ENCODE measurements around the gene DAPK1.
"Not testable (repeated sequence)": the region's sequence is repeated elsewhere in the genome, so short reads cannot be mapped to it uniquely, and the experiment has no call there.

The DAPK1 gene

DNA sequence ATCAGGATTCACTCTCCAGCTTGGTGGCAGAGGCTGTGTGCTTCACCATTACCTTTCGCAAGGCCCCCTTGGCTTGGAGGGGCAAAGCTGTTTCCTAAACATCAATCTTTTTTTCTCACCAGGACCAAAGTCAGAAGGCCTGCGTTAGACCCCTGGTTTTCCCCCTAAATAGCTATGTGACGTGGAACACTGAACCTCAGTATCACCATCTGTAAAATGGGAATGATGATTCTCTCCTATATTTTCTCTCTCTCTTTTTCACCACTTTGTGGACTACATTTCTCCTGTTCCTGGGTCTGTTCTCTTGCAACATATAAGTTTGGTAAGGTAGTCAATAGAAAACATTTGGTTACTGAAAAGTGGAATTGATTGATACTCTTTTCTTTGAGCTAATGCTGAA is 50.5 kb downstream of the DAPK1 start:
- DNase-seq = no peak

DNA sequence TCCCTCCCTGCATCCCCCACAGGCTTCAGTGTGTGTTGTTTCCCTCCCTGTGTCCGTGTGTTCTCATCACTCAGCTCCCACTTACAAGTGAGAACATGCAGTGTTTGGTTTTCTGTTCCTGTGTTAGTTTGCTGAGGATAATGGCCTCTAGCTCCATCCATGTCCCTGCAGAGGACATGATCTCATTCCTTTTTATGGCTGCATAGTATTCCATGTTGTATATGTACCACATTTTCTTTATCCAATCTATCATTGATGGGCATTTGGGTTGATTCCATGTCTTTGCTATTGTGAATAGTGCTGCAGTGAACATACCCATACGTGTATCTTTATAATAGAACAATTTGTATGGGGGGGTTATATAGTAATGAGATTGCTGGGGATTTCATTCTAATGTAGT is 51.4 kb downstream of the DAPK1 start:
- DNase-seq = not testable (repeated sequence)

DNA sequence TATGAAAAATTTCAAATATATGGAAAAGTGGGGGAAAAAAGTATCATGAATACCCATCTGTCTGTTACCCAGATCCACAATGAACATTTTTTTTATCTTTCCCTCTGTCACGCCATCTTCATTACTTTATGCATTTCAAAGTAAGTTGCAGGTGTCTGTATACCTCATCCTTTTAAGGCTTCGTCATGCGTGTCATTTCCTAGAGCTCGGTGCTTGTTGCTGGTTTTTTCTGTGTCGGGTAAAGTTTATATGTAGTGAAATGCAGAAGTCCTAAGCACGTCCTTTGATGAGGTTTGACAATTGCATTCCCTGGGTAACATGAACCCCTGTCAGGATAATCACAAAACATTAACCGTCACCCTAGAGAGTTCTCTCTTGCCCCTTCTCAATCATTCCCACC is 52.1 kb downstream of the DAPK1 start:
- DNase-seq = no peak

DNA sequence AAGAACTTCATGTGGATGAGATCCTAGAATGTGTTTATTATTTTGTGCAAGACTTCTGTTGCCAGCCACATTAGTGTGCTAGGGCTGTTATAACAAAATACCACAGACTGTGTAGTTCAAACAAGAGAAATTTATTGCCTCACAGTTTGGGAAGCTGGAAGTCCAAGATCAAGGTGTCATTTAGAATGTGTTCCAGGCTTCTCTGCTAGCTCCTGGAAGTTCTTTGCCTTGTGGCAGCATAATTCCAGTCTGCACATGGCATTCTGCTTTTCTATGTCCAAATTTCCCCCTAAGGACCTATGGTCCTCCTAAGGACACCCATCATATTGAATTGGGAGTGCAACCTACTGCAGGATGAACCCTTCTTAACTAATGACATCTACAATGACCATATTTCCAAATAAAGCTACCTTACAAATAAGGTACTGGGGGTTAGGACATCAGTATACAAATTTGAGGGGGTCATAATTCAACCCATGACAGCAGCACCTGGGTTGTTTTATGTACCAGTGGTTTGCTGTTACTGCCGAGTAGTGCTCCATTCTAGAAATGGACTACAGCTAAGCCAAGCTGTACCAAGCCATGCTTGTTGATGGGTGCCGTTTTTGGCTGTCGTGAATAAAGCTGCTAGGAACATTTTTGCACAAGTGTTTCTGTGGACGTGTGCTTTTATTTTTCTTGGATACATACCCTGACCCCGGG is 52.7 kb downstream of the DAPK1 start:
- DNase-seq = no peak

DNA sequence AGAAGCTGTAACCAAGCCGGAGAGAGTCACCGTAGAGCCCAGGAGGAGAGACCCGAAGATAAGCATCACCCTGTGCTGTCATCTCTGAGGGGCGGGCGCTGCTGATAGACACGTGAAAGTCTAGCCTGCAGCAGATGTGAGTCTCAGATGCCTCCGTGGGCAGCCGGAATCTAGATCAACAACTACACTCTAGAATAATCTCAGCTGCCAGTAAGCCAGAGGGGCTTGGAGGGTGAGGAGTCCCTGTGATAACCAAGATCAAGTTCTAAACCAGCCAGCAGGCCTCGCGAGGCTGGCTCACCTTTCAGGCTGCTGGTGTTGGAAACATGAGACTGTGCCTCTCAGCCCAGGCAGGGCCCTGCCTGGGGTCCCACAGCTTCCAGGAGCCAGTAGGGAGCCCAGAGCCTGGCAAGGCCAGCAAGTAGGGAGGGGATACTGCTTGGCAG is 54.1 kb downstream of the DAPK1 start:
- no peak for DNase-seq

DNA sequence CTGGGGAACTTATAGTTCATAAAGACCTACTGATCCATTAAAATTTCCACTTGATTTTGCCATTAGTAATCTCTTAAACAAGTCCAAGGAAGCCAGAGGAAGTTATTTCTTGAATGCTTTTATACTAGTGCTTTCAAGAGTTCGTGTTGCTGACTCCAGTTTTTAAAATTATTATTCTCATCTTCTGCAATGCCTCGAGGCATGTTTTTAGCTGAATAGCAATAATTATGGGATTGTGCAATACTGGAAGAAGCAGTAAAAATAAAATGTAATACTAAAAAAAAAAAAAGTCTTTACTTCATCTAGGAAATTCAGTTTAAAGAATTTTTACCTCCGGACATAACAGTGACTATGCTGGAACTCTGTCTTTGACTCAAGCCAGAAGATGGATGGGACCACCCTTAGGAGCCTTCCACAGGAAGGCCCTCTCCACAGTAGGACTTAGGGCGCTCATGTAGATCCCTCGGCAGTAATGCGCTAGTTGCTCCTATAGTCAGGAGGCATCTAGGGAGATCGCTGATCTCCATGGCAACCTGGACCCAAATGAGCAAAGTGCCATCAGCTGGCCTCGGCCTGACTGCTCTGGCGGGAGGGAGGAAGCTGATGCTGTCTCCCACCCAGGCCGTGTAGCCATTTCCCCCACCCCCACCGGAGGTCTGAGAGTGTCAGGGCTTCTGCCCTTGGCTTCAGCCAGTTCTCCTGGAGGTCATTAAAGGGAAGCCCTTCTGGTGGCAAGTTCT is 56.7 kb downstream of the DAPK1 start:
- DNase-seq = no peak

DNA sequence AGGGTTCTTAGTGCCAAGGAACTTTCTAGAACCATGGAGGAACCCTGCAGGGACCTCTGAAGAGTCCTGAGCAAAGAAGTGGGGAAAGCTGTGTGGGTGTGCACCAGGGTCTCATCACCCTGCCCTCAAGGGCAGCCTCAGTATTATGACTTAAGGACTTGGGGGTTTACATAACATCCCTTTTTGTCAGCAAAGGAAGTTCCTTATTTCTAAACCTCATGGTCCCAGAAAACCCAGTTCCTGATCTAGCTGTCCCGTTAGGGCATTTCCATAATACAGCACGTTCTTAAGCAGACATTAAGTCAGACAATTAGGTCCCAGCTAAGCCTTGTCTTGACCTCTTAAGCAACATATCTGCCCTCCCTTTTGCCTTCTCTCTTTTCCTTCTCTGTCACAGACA is 57.3 kb downstream of the DAPK1 start:
- no peak for DNase-seq

DNA sequence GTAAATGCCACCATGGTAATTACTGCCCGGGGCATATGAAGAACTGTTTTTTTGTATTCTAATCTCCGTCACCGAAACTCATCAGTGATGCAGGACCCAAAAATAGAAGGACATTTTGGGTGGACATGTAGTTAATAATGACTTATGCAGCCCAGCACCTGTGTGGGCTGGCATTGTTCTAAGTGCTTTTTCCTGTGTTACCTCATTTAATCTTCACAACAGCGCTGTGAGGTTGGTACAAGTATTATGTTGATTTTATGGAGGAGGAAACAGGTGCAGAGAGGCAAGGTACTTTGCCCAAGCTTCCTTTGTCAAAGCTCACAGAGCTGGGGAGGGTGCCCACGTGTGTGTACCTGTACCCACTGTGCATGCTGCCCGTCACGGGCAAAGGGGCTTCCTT is 58.4 kb downstream of the DAPK1 start:
- DNase-seq = peak; percentile 87

DNA sequence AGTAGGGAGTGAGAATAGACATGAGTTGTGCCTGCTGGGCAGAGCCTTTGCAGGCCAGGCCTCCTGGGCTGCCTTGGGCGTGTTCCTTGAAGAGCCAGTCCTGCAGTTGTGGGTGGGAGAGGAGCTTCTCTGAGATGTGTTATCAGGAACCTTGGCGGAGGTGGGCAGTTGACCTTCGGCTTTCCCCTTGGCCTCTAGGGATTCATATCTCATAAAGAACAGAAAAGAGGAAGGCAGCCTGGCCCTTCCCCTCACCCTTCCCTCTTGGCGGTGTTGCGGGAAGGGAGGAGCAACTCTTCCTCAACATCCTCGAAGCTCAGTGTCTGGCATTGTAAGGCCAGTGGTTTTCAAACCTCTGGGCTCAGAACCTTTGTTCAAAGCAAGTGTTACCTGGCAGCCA is 59.2 kb downstream of the DAPK1 start:
- no peak for DNase-seq

DNA sequence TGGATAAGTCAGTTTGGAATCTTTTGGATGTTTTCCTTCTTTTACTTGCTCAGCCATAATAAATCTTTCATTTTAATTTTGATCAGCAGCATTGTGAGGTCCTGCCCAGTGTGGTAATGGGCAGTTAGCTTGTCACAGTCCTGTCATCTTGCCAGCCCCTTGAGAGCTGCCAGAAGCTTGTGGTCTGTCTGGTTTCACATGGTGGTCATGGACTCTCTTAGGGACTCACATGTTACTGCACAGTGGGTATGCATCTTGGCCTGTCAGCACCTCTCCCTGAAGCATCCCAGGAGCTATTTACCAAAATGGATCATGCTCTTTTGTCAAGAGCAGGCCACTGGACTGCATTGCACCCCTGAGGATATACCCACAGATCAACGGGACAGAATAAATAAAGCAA is 60.3 kb downstream of the DAPK1 start:
- DNase-seq = peak; percentile 65

DNA sequence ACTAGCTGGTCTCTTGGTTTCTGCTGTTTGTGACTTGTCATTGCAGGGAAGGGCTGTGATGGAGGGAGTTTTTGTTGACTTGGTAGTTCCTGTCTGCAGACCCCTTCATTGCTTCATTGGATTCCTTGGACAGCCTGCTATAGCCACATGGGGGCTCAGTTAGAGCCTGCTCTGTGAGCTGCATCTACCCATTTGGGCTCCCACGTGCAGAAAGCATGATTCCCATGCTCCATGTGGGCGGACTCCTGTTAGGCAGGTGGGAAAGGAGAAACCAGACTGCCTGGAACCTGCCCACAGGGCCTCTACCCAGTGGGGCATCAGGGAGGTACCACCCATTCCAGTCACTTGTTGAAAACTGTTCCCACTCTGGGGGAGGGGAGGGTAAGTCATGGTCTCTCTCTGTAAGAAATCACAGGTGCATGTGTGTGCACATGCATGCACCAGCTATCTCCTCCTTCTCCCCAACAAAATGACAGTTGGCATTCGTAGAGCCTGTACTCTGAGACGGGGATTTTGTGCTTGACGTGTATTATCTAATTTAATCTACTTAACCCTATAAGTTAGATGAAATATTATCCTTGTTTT is 61.0 kb downstream of the DAPK1 start:
- no peak for DNase-seq

DNA sequence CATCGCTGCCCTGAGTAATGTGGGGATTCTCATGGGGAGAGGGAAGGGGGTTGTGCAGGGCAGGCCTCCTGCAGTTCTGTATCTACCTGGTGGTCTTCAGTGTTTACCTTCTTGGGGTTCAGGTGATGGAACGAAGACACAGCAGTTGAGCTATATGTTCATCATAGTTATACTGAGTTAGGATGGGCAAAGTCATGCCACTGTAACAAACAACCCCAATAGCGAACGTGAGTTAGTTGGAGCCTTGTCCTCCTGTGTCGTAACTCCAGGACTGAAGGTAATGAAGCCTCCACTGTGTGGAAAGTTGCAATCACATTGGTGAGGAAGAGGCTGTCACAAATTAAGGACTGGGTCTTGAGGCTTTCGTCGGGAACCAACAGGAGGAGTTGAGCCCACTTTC is 64.4 kb downstream of the DAPK1 start:
- no peak for DNase-seq

DNA sequence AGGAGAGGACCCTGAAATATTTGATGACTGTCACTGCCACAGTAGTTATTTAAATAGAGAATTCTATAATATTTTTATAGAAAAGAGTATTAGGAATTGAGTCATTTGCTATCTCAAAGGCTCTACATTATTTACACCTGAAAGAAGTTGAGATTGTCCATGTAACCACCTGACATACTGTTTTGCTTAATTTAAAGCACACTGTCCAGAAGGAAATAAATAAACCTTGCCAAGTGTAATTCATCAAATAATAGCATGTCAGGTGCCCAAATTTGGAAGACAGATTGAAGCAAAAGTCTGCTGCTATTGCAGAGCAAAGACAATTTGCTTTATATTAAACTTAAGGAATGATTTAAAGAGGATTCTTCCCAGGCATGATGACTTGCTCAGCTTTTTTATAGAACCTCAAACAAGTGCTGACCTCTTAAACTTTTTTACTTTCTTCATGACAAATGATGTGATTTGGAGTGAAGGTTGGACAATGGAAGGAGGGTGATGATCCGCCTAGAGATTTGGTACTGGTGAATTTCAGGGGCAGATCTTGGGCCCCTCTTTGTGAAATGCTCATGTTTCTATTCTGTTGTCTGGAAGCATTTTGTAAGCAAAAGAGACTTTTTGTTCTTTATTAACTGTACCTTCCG is 65.0 kb downstream of the DAPK1 start:
- DNase-seq = no peak

DNA sequence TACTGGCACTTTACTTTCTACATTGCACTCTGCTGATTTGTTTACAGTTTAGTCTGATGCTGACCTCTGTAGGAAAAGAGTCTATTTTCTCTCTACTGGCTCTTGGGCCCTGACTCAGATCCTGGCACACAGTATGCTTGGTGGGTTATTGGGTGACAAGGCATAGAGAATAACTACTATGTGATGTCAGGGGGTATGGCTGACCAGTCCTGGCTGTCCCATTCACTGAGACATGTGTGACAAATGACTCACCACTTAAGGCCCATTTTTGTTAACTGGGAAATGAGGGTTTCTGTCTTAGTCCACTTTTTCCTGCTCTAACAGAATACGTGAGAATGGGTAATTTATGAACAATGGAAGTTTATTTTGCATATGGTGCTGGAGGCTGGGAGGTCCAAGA is 66.4 kb downstream of the DAPK1 start:
- DNase-seq = no peak

DNA sequence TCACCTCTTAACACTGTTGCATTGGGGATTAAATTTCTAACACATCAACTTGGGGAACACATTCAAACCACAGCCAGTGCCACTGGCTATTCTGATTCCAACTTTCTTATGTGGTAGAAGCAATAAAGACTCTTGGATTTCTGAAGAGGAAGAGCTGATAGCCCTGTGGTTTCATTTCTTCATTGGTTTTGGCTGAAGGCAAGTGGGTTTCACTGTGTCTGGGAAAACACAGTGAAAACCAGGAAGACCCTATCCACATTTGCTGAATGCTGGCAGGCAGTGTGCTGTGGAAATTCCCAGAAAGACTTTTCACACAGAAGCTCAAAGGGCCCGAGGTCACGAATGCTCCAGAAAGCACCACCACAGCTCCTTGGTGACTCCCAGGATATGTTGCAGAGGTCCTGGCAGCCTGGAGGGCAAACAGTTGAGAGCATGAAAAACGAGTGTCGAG is 67.1 kb downstream of the DAPK1 start:
- DNase-seq = no peak

DNA sequence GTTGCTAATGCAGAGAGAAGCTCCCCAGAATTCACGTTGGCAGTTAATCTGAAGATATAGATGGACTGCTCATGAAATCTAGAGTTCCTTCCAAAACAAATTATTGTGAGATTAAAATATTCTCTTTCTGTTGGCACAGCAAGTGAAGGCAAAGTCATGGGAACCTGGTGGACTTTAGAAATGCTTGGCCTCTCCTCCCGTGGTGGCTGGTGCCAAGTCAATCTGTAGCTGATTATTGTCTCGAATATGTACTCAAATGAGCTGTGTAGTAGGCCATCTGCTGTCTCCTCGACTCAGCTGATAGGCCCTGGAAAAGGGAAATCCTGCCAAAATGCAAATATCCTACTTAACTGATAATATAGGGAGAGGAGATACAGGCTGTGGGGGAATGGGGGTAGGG is 69.3 kb downstream of the DAPK1 start:
- DNase-seq = peak; percentile 75

DNA sequence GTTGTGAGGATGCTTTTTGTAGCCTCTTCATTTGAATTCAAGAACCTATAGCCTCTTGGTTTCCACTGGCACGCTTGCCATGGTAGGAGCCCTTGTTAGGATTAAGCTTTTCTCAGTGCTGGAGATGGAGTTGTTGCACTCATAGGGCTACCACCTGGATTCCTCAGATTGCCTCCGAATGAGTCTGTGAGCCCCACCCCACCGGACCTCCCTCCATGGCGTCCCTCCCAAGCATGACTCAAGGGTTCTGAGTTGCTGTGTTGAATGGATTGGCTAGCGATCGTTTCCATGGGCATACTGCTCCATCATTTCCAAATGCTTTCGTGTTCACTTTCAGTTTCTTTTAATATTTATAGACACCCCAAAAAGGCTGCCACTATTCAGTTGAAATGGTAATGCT is 69.9 kb downstream of the DAPK1 start:
- DNase-seq = no peak

DNA sequence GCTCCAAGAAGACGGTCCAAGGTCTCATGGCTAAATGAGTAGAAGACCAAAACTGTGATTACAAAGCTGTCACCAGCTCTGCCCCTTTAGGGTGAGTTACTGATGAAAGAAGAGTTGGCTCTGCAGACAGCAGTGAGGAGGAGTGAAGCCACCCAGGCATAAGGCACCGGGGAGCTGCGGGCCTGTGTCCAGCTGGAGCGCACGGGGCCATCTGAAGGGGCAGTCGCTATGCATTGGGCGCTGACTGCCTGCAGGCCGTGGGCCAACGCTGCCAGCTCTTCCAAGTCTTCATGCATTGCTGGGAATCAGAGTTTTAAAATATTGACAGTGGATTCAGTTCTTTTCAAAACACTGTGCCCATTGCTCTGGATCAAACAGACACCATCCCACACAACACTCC is 70.3 kb downstream of the DAPK1 start:
- DNase-seq = no peak

DNA sequence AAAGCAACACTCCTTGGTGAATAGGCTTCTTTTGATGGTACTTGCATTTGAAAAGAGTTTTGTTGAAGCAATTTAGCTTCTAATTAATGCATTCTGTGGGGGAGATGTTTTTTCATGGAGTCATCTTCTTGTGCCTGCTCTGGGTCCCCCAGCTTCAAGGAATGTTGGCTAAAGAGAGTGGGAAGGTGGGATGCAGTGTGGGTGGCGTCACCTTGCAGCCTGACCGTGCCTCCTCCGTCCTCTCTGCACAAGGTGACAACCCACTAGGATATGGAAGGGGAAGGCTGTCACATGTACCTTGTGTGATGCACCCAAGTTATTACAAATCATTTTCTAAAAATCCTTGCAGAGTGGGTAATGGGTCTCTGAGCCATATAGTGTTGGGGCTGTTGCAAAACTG is 70.7 kb downstream of the DAPK1 start:
- no peak for DNase-seq

DNA sequence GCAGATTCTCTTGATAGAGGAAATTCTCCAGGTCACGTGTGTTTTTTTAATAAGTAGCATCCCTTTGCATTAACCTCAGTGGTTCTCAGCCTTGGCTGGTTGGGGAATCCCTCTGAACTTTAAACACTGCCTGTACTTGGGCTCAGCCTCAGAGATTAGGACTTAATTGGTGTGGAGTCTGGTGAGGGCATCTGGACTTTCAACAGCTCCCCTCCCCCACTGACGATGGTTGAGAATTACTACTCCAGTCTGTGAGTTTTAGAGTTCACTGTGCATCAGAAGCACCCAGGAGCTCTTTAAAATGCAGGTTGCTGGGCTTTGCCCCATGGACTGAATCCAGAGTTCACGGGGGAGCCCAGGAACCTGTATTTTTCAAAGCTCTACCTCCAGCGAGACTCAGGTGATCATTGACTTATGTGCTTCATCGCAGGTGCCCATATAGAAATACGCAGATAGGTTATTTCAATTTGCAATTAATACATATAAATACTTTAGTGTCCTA is 71.4 kb downstream of the DAPK1 start:
- no peak for DNase-seq

DNA sequence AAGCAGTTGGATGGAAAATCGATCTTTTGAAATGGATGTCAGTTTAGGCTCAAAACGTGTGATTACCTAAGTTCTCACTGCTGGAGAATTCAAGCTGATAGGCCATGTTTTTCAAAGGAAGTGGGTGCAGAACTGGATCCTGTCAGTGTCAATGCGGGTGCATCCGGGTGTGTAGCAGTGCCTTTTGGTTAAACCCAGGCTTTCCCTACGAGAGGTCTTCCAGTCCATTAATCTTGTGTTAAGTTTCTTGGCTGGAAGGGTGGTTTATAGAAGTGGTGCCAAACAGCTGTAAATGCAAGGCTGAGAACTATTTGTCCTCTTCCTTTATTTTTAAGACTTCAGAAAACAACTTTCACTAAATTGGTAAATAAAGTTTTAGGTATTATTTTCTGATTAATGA is 71.9 kb downstream of the DAPK1 start:
- no peak for DNase-seq

DNA sequence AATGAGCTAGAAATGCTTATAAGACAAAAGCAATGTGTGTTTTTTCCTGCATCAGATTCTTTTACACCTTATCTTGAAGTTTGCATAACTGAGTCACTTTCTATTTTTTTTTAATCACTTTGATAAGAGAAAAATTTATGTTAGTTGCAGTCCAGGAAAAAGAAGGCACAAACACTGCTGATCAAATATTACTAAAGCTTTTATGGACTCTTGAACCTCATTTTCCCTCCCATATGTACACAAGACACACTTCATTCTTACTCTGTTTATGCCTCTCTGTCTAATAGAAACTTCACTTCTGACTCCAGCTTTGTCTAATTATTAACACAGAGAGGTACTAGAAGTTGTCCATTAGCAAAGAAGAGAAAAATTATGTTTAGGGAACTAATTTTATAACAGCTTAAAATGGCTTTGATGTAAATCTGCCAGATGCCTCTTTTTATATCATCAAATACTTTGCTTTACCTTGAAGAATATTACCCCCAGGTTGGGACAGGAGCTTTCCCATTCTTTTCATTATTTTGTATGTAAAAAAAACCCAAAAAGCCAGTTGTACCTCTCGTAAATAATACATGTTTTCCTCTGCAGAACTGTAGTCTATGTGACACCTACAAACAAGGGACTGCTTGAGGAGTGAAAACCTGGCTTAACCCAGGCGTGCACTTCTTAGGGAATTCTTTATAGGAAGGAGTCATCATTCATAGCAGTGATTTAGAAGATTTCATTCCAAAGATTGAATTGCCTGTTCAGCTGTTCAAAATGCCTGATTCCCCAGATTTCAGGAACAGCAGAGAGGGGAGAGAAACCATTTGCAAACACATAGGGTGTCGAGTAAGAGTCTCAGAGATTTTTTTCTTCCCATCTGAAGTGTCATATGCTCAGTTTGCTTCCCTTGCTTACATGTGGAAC is 72.6 kb downstream of the DAPK1 start:
- DNase-seq = peak; percentile 43

DNA sequence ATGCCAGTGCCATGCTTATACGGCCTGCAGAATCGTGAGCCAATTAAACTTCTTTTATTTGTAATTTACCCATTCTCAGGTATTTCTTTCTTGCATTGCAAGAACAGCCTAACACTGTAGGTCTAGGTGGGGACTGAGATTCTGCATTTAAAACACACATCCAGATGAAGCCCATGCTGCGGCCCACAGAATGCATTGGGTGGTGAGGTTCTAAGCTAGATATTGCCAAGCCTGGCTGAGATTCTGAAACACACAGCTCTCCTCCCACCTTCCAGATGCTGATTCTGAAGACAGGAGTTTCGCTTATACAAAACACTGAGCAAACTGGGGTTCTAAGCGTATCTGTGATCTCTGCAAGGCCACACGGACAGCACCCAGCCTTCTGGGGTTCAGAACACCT is 75.1 kb downstream of the DAPK1 start:
- DNase-seq = no peak

Data from NCI-H2029 treated with DMSO at 0.1 percent for 48 hours (cell line).